Measurements from ENCODE around the gene SERINC3.
"Not testable (repeated sequence)": the region's sequence is repeated elsewhere in the genome, so short reads cannot be mapped to it uniquely, and the experiment has no call there.

SERINC3 gene

DNA sequence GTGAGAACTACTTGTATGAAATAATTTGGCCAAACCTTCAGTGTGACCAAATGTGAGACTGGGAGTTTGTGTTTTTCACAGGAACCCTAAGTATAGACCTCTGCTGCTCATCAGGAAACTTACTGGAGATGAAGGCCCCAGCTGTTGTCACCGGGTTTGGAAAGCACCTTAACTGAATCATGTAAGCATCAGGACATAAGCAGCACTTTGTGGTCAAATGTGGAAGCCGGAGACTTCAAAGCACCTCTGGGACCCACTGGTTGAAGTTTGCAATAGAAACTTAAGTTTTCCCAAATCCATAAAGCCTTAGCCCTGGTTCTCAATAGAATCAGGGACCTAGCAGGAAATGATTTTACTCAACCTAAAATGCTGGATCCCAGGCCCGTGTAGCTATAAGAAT, 31.9 kb downstream of the SERINC3 start:
- no peak for DNase-seq

DNA sequence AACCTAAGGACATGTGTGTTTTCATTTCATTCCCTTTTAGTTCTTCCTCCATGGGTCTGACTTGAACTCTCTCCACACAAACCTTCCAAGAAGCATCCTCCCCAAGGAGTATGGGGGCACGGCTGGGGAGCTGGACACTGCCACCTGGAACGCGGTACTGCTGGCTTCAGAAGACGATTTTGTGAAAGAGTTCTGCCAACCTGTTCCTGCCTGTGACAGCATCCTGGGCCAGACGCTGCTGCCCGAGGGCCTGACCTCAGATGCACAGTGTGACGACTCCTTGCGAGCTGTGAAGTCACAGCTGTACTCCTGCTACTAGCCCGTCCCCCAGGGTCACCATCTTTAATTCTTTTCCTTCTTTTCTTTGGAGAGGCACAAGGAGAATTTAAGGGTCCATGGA, 32.6 kb downstream of the SERINC3 start:
- DNase-seq: no peak

DNA sequence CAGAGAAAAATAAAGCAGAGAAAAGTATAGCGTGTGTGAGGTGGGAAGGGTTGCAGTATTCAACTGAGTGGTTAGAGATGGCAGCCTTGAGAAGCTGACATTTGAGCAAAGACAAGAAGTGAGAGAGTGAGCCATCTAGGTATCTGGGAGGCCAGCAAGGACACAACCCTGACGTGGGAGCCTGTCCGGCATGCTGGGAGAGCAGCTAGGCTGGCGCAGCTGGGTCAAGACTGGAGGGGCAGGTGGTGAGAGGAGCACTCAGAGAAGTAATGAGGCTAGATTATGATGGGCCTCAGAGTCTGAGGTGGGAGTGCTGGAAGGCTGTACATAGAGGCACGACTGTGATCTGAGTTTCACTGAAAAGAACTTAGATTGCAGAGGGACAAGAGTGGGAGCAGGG, 33.3 kb downstream of the SERINC3 start:
- DNase-seq: no peak

DNA sequence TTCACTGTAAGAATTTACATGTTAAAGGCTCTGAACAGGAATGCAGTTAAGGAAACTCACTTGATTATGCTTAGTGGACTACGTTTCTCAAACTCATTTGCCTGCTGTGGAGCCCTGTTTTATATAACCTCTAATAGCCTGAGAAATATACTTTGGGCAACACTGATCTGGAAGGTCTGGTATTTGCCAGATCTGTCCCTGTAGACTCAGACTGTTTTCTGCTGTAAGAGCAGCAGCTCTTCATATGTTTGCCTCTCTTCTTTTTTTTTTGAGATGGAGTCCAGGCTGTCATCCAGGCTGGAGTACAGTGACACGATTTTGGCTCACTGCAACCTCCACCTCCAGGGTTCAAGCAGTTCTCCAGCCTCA, 36.1 kb downstream of the SERINC3 start:
- DNase-seq: no peak

DNA sequence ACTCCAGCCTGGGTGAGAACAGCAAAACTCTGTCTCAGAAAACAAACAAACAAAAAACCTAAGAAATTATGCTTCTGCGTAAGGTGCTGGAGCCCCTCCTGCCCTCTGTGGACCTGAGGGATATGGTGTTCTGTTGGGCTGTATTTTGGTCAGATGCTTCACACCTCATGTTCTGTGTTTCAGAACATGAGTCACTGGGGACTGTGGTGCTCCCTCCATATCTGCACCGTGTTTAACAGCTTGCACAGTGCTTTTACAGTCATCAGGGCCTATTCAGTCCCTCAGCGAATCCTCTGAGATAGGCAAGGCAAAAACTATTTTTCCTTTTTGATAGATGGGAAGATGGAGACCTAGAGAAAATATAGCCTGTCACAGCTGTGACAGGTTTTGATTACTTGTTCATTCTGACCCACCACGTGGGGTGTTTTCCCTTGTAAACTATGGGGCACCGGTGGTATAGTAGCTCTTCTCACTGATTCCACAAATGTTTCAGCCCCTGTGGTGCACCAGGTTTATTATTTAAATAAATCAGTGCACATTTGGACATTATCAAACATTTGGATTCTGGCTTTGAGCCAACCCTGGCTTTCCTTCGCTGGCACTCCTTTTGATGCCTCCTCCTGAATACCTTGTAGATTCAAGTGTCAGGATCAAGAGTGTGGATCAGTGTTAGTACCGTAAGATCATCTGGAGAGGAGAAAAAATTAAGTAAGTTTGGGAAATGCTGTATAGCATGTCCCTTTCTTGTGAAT, 36.6 kb downstream of the SERINC3 start:
- no peak for DNase-seq

DNA sequence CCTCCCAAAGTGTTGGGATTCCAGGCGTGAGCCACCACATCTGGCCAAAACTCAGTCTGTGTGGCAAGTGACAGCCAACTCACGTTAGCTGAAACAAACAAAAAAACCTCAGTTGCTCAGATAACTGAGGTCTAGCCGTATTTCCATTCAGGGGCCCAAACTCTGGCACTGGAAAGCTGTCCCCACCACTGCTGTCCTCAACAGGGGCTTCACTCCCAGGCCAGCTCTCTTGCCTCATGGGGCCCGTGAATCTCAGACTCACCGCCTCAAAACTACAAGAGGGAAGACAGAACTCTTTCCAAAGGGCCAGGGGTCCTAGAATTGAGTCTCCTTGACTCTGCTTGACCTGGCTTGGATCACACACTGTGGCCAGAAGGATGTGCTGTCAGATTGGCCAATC, 38.8 kb downstream of the SERINC3 start:
- DNase-seq: no peak

DNA sequence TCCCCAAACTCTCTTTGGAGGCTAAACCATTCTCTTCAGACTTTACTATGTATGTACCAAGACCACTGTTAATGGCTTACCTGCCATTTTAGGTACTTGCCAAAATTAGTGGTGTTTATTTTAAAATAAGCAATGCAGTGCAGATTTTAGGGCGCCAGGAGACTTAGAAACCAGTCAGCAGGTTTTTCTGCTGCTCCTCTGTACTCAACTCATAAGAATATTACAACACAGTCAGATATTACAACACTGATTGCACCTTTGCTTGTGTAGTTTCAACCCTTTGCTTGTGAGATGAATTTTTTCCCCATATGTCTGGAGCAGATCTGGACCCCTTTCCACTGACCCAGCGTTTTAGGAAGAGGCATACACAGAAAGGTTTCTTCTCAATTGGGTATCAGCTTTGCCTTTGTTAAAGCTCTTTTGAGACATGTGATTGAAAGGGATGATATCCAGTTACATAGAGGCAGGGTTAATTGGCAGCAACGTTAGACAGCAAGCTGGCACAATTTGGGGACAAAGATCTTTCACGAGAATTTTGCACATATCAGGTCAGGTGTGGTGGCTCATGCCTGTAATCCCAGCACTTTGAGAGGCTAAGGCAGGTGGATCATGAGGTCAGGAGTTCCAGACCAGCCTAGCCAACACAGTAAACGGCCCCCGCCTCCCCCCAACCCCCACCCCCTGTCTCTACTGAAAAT, 40.0 kb downstream of the SERINC3 start:
- peak; percentile 86 for DNase-seq

DNA sequence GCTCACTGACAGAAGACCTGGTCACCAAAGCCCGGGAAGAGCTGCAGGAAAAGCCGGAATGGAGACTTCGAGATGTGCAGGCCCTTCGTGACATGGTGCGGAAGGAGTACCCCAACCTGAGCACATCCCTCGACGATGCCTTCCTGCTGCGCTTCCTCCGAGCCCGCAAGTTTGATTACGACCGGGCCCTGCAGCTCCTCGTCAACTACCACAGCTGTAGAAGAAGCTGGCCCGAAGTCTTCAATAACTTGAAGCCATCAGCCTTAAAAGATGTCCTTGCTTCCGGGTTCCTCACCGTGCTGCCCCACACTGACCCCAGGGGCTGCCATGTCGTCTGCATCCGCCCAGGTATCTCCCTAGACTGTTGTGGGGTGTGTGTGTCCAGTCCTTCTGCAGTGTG, 41.8 kb downstream of the SERINC3 start:
- DNase-seq: no peak

DNA sequence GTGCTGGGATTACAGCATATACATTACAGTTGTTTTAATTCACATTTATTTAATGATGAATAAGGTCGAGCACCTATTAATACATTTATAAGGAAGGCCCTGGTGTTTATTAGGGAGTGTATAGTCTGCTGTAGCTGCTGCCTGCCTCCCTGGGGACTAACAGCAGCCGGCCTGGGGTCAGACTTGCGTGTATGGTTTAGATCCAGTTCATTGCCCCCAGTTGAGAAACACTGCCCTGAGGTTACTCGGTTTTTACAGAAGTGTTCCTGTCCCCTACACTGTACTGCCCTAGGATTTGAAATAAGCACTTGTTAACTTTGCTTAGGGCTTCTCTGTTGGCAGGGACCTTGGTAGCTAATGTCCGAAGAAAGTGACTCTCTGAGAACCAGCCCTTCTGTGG, 42.2 kb downstream of the SERINC3 start:
- DNase-seq: no peak

DNA sequence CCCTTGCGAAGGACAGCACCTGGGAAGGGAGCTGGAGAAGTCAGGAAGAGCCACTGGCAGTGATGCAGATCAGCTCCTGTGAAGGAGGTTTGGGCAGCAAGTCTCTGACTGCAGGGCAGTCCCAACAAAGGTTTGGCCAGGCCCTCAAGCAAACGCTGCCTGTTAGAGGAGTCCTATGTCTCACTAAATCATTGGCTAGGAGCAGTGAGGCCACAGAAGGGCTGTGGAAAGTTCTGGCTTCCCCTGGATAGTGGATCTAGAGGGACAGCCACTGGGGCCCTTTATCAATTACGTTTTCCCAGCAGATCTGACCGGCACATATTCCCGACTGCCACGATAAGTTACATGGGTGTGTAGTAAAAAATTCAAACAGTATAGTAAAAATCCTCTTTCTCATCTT, 43.7 kb downstream of the SERINC3 start:
- no peak for DNase-seq

DNA sequence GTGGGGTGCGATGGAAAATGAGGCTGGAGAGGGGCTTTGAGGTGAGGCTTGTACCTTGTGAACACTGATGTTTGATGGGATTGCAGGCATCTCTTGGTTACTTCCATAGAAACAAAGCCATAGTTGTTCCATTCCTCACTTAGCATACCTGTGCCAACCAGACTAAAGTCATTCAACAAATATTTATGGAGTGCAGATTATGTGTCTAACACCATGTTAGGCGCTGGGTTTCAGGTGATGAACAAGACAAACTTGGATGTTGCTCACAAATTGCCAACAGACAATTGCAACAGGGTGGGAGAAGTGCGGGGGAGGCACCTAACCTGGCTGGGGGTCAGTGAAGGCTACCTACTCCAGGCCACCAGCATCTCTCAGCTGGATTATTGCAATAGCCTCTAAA, 44.7 kb downstream of the SERINC3 start:
- no peak for DNase-seq

DNA sequence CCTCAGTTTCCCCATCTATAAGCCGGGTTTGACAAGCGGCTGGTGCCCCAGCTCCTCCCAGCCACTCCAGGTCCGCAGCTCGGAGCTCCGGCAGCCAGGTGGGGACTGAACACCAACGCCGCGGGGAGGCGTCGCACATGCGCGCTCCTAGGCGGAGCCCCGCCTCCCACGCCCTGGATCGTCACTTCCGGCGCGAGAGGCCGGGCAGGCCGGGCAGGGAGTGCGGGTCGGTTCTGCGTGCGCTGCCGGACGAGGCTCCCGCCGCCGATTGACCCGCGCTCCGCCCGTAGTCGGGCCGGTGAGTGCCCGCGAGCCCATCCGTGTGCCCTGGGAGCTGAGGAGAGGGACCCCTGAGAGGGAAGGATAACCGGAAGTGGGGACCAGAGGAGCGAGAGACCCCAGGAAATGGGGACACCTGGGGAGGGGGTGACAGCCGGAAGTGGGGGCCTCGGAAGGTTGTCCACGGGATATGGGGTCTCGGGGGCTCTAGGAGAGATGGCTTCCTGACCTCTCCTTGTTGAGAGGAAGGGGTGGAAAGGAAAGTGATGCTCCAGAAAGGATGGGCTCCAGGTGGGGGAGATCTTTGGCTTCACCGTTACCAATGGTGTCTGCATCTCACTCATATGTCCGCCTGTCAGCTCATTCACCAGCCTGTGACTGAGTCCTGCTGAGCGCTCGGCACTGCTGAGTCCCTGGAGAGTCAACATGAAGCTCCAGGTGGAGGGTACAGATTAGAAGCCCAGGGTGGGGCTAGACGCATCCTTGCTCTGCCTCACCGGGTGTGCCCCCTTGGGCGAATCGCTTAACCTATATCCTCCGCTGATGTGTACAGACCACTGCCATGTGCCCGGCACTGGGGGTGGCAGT, 45.9 kb downstream of the SERINC3 start, which contains the start of gene TTPAL:
TTPAL (plus strand) TSS at position 181 of the 867 bp plus-strand sequence. CDS start 4,126 bp downstream, outside the sequence.
- peak; percentile 96 for DNase-seq

DNA sequence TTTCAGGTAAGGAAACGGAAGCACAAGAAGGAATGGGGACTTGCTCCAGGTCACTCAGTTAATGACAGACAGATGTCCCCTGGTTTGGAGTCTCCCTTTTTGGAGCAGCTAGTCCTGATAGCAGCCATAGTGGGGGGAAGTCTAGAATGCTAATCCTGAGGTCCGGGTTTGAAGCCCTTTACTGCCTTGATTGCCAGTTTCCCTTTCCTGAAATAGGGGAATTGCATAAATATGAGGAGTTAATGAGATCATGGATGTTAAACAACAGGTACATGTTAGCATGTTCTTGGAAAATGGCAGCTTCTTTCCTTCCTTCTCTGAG, 46.5 kb downstream of the SERINC3 start:
- no peak for DNase-seq

DNA sequence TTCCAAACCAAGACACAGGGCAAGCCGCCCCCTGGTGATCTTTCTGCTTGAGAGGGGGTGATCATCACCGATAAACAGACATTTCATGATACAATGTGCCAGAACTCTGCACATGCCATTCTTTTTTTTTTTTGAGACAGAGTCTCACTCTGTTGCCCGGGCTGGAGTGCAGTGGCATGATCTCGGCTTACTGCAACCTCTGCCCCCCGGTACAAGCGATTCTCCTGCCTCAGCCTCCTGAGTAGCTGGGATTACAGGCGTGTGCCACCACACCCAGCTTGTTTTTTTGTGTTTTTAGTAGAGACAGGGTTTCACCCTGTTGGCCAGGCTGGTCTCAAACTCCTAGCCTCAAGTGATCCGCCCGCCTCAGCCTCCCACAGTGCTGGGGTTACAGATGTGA, 49.6 kb downstream of the SERINC3 start:
- DNase-seq: not testable (repeated sequence)

DNA sequence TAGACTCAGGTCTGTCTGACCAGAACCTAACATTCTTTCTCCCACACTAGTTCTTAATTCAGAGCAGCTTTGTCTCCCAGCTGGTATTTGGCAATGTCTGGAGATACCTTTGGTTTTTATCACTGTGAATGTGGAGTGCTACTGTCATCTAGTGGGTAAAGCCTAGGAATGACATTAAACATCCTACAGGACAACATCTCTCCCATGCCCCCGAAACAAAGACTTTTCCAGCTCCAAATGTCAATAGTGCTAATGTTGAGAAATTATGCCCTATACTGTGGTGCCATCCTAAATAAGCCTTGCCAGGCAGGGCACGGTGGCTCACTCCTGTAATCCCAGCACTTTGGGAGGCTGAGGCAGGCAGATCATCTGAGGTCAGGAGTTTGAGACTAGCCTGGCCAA, 50.4 kb downstream of the SERINC3 start:
- DNase-seq: no peak

DNA sequence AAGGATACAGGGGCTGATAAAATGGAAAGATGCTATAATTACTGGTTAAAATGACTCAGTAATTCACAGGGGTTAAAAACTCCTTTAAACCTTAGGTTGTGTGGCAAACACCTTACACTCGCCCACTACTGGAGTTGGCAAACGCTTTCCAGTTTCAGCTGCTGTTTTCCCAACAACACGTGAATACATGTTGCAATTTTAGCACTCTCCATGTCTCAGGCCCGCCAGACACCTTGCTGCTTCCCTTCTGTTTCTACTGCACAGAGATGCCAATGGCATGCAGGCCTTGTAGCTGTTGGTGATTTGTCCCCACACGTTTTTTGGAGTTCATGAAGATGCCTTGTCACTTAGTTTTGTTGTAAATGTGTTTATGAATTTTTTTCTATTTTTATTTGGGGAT, 51.5 kb downstream of the SERINC3 start:
- DNase-seq: no peak

DNA sequence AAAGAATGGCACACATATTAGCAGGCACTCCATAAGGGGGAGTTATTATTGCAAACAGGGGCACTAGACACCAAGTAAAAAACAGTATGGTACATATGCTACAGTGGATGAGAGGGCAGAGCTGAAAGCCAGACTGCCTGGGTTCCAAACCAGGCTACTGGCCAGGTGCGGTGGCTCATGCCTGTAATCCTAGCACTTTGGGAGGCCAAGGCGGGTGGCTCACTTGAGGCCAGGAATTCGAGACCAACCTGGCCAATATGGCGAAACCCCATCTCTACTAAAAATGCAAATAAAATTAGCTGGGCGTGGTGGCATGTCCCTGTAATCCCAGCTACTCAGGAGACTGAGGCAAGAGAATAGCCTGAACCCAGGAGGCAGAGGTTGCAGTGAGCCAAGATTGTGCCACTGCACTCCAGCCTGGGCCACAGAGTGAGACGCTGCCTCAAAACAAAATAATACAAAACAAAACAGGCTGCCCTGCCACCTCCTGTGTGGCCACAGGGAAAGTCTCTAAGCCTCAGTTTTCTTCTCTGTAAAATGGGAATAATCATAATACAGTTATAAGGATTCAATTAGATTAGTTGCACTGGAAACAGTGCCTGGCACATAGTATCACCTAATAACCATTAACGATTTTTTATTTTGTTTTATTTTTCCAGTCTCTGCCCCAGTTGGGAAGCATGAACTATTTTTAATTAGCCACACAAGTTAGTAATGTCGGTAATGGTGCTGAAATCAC, 53.7 kb downstream of the SERINC3 start:
- DNase-seq: no peak

DNA sequence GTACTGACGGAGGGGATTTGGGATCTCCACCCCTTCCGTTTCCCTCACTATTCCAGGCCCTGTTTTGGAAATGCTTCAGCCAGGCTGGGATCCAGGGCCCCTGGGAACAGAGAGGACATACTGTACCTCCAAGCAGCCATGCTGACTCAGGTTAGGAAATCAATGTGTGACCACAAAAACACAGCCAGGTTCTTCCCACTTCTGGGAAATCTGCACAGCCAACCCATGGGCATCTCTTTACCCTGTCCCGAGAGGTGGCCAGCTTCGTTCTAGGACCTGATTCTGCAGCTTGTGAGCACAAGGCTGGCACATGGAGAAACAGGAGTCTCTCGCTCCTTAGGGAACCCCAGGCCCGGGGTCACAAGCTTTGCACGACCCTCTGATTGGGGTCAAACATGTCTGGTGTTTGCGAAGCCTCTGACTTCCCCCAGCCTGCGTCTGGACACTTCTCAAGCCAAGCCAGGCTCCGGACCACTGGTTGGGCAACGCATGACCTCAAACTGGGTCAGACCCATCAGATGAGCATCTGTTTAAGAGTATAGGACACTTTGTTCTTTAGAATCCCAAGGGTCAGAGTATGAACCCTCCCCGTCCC, 54.5 kb downstream of the SERINC3 start:
- no peak for DNase-seq

DNA sequence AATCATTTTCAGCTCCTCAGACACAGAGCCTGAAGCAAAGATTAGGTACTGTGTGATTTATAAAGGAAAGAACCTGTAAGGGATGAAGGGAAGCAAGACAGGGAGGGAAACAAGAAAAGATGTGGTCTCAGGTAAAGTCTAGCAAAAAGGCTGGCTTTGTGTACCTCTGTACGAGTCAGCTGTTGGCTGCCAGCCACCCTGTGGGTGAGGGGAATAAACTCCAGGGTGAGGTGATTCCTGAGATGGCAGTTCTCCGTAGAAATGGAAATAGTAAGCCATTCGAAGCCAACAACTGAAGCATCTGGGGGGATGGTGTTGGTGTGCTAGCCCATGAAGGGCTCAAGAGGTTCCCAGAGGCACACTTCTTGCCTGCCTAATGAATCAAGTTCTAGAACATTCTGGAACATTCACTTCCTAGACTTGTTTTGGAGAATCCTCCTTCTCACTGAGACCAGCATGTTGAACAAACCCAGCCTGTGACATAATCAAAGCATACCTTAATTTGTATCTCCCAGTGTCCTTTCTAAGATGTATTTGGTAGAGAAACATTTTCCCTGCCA, 56.8 kb downstream of the SERINC3 start:
- no peak for DNase-seq

DNA sequence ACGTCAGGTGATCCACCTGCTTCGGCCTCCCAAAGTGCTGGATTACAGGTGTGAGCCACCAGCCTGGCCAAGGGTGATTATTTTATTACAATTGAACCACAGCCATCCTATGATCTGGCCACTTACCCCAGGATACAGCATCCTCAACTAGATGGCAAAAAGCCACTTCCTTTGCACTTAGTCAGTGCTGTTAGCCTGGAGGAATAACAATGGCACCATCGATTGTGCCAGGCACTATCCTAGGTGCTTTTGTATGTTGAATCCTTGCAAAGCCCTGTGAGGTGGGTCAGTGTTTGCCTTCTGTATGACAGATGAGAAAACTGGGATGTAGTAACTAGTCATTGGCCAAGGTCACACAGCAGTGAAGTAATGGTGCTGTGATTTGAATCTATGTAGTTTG, 57.4 kb downstream of the SERINC3 start:
- no peak for DNase-seq

DNA sequence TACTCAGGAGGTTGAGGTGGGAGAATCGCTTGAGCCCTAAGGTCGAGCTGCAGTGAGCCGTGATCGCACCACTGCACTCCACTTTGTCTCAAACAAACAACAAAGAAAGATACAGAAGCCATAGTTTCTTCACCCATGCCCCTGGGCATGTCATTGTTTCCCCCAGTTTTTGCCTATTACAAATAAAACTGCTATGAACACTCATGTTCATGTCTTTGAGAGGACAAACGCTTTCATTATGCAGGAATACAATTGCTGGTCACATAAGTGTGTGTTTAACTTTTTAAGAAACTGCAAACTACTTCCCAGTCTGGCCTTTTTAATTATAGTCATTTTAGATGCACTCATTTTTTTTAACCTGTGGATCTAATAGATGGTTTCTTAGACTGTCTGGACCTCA, 58.4 kb downstream of the SERINC3 start:
- no peak for DNase-seq

DNA sequence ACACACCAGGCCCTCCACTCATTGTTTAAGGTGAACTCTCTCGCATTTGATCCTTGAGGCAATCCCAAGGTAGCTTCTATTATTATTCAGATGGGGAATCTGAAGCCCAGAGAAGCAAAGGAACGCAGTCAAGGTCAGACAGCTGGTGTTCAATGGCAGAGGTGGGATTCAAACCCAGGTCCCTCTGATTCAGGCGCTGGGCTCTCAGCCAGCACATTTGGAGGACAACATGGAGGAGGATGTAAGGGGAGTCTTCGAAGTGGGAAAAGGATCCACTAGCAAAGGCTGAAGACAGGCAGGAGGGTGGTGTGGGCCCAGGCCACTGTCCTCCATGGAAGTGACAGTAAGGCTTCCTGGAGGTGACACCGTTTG, 60.1 kb downstream of the SERINC3 start:
- no peak for DNase-seq
